Suppressor macrophage (primary cell): ENCODE results near the gene SLCO1A2.

ENCODE experiments used
- DNase-seq, 4 experiments: peaks; one replicate each; pipeline ENCODE4 v3.0.0-alpha.2; 2020 to 2022

SLCO1A2 gene

GRCh38 chr12:21324551-21324950, 10.2 kb downstream of the SLCO1A2 start:
- no peak for DNase-seq

- DNase-seq = no peak
Measured at GRCh38 chr12:21323736-21324135, 11.0 kb downstream of the SLCO1A2 start.

- no peak for DNase-seq
Measured at GRCh38 chr12:21308785-21309184, 25.9 kb downstream of the SLCO1A2 start.

GRCh38 chr12:21305661-21306060, 29.1 kb downstream of the SLCO1A2 start:
- no peak for DNase-seq

- peak in 2 of 4 experiments; percentile 4 to 10 for DNase-seq
Measured at GRCh38 chr12:21300632-21301031, 34.1 kb downstream of the SLCO1A2 start.

GRCh38 chr12:21296751-21297406, 37.8 kb downstream of the SLCO1A2 start:
- DNase-seq = peak; percentile 5 to 44 (median 20)

- no peak for DNase-seq
Measured at GRCh38 chr12:21296348-21296747, 38.4 kb downstream of the SLCO1A2 start.

- no peak for DNase-seq
Measured at GRCh38 chr12:21294176-21294575, 40.5 kb downstream of the SLCO1A2 start.

GRCh38 chr12:21292111-21292510, 42.6 kb downstream of the SLCO1A2 start:
- DNase-seq = no peak

GRCh38 chr12:21289698-21290097, 45.0 kb downstream of the SLCO1A2 start:
- DNase-seq = no peak

- DNase-seq = peak in 3 of 4 experiments; percentile 3 to 14 (median 4)
Measured at GRCh38 chr12:21276826-21277225, 57.9 kb downstream of the SLCO1A2 start.

GRCh38 chr12:21265932-21266331, 68.8 kb downstream of the SLCO1A2 start:
- DNase-seq = peak in 2 of 4 experiments; percentile 12 to 26

- DNase-seq = no peak
Measured at GRCh38 chr12:21264232-21264631, 70.5 kb downstream of the SLCO1A2 start.

- no peak for DNase-seq
Measured at GRCh38 chr12:21257172-21257571, 77.5 kb downstream of the SLCO1A2 start.

- no peak for DNase-seq
Measured at GRCh38 chr12:21252070-21252469, 82.6 kb downstream of the SLCO1A2 start.

- peak in 1 of 4 experiments; percentile 2 for DNase-seq
Measured at GRCh38 chr12:21248679-21249078, 86.0 kb downstream of the SLCO1A2 start.

- no peak for DNase-seq
Measured at GRCh38 chr12:21239866-21240265, 94.9 kb downstream of the SLCO1A2 start.

GRCh38 chr12:21234395-21234794, 100.3 kb downstream of the SLCO1A2 start:
- no peak for DNase-seq

- DNase-seq = no peak
Measured at GRCh38 chr12:21223930-21224329, 110.8 kb downstream of the SLCO1A2 start.

- no peak for DNase-seq
Measured at GRCh38 chr12:21221778-21222177, 112.9 kb downstream of the SLCO1A2 start.

- DNase-seq = no peak
Measured at GRCh38 chr12:21221072-21221471, 113.6 kb downstream of the SLCO1A2 start.

- DNase-seq = no peak
Measured at GRCh38 chr12:21220266-21220665, 114.5 kb downstream of the SLCO1A2 start.

GRCh38 chr12:21219206-21219605, 115.5 kb downstream of the SLCO1A2 start:
- no peak for DNase-seq
